IMR-90 (cell line): ENCODE results near the gene GALNT7. TPM values are rescaled to one million over a fixed set of nuclear protein-coding genes. Genes with fewer than 3 reads are reported as not detected.

Experiments used
- ATAC-seq: fragments of 200-7000 bp; cut with Tn5 transposase; 2 replicates; pipeline ENCODE4 v1.9.1; 2020; ENCODE audit warnings: low read depth, mild to moderate bottlenecking, moderate library complexity
- BruUV-seq: library from RNA; stranded (reverse); fragments of 400-500 nt; replicated peaks from 2 replicates; lab custom pipeline; 2021; lab: Mats Ljungman, UMichigan
- CTCF ChIA-PET: fragments of 300-600 bp; formaldehyde crosslinking; extraction: SDS; loops from one replicate; lab custom pipeline; 2021; ENCODE audit warnings: antibody characterized with exemption; lab: Yijun Ruan, JAX
- POLR2A ChIA-PET: fragments of 300-600 bp; sonication (Branson Sonifier 250); formaldehyde crosslinking; loops from one replicate; lab custom pipeline; 2022; ENCODE audit warnings: antibody characterized with exemption; ENCODE audit not compliant: unreplicated experiment; lab: Charles Lee
- DNase-seq: peaks from one replicate; pipeline ENCODE4 v3.0.0; 2013
- H2AFZ ChIP-seq: replicated peaks from 2 replicates; pipeline ENCODE3; 2013; ENCODE audit warnings: low read length, mild to moderate bottlenecking; ENCODE audit not compliant: poor library complexity
- H2AK5ac ChIP-seq: 2 replicates; pipeline ENCODE4 v1.6.1; 2013; ENCODE audit warnings: low read depth, low read length, inconsistent platforms
- H2AK9ac ChIP-seq: replicated peaks from 2 replicates; pipeline ENCODE3; 2013; ENCODE audit warnings: mild to moderate bottlenecking, low read depth, low read length, moderate library complexity; ENCODE audit not compliant: poor library complexity
- H2BK120ac ChIP-seq: 2 replicates; pipeline ENCODE4 v1.6.1; 2013; ENCODE audit warnings: low read depth, low read length, inconsistent platforms
- H2BK15ac ChIP-seq: 3 replicates; pipeline ENCODE4 v1.6.1; 2013; ENCODE audit warnings: low read depth, low read length, inconsistent platforms
- H2BK20ac ChIP-seq: 2 replicates; pipeline ENCODE4 v1.6.1; 2013; ENCODE audit warnings: low read depth, mild to moderate bottlenecking, inconsistent platforms, low read length, moderate library complexity
- H2BK5ac ChIP-seq: 2 replicates; pipeline ENCODE4 v1.6.1; 2013; ENCODE audit warnings: mild to moderate bottlenecking, low read depth, low read length, inconsistent platforms; ENCODE audit not compliant: poor library complexity, severe bottlenecking
- H3K14ac ChIP-seq: replicated peaks from 2 replicates; pipeline ENCODE4 v1.6.1; 2013; ENCODE audit warnings: low read depth, low read length, inconsistent platforms
- H3K18ac ChIP-seq: 2 replicates; pipeline ENCODE4 v1.6.1; 2013; ENCODE audit warnings: low read depth, low read length, control low read depth
- H3K23ac ChIP-seq: 2 replicates; pipeline ENCODE4 v1.6.1; 2013; ENCODE audit warnings: low read depth, low read length, inconsistent platforms
- H3K27ac ChIP-seq: 2 replicates; pipeline ENCODE4 v1.5.1; 2013; ENCODE audit warnings: mild to moderate bottlenecking, control low read depth, low read length; ENCODE audit not compliant: insufficient read depth
- H3K27me3 ChIP-seq: 2 replicates; pipeline ENCODE4 v1.6.1; 2013; ENCODE audit warnings: low read length; ENCODE audit not compliant: control insufficient read depth, insufficient read depth
- H3K36me3 ChIP-seq: 2 replicates; pipeline ENCODE4 v1.6.1; 2013; ENCODE audit warnings: low read length, mixed read lengths; ENCODE audit not compliant: control insufficient read depth, insufficient read depth
- H3K4ac ChIP-seq: 2 replicates; pipeline ENCODE4 v1.6.1; 2013; ENCODE audit warnings: low read depth, low read length, inconsistent platforms
- H3K4me1 ChIP-seq: 2 replicates; pipeline ENCODE4 v1.6.1; 2013; ENCODE audit warnings: low read length, mixed read lengths; ENCODE audit not compliant: control insufficient read depth, insufficient read depth
- H3K4me2 ChIP-seq: 2 replicates; pipeline ENCODE4 v1.6.1; 2013; ENCODE audit warnings: low read depth, mild to moderate bottlenecking, control low read depth, low read length, moderate library complexity
- H3K4me3 ChIP-seq: 2 replicates; pipeline ENCODE4 v1.5.1; 2013; ENCODE audit warnings: low read depth, mild to moderate bottlenecking, control low read depth, low read length, moderate library complexity; ENCODE audit not compliant: insufficient read depth
- H3K56ac ChIP-seq: 2 replicates; pipeline ENCODE4 v1.6.1; 2013; ENCODE audit warnings: low read length, inconsistent platforms; ENCODE audit not compliant: insufficient read depth; ENCODE audit errors: extremely low read depth
- H3K79me1 ChIP-seq, 2 experiments: 2 replicates each; pipeline ENCODE4 v1.6.1; 2013; ENCODE audit warnings: low read length in 2 of 2, inconsistent platforms in 1 of 2, low read depth in 1 of 2
- H3K9ac ChIP-seq: 2 replicates; pipeline ENCODE4 v1.6.1; 2013; ENCODE audit warnings: low read depth, low read length, control low read depth
- H3K9me1 ChIP-seq: 2 replicates; pipeline ENCODE4 v1.6.1; 2013; ENCODE audit warnings: low read length, inconsistent platforms; ENCODE audit not compliant: insufficient read depth
- H3K9me3 ChIP-seq: 2 replicates; pipeline ENCODE4 v1.6.1; 2013; ENCODE audit warnings: low read length; ENCODE audit not compliant: control insufficient read depth, insufficient read depth
- H4K20me1 ChIP-seq: 2 replicates; pipeline ENCODE4 v1.6.1; 2013; ENCODE audit warnings: low read length, inconsistent platforms; ENCODE audit not compliant: insufficient read depth
- H4K5ac ChIP-seq: 2 replicates; pipeline ENCODE4 v1.6.1; 2013; ENCODE audit warnings: mild to moderate bottlenecking, low read depth, low read length, control low read depth
- H4K8ac ChIP-seq, 2 experiments: 2 replicates each; pipeline ENCODE4 v1.6.1; 2013; ENCODE audit warnings: low read depth in 2 of 2, low read length in 2 of 2, control low read depth in 1 of 2, inconsistent platforms in 1 of 2
- H4K91ac ChIP-seq: 2 replicates; pipeline ENCODE4 v1.6.1; 2013; ENCODE audit warnings: low read depth, low read length, inconsistent platforms; ENCODE audit not compliant: insufficient read depth
- BHLHE40 ChIP-seq: fragments of 150-350 bp; IDR thresholded peaks from 2 replicates; pipeline ENCODE4 v1.6.1; 2016; ENCODE audit warnings: mild to moderate bottlenecking, low read depth, low read length
- CEBPB ChIP-seq: IDR thresholded peaks from 2 replicates; pipeline ENCODE4 v1.6.1; 2012; ENCODE audit warnings: low read depth, low read length, improper control_type of control experiment
- CHD1 ChIP-seq: IDR thresholded peaks from 2 replicates; pipeline ENCODE4 v1.6.1; 2012; ENCODE audit warnings: low read depth, low read length, improper control_type of control experiment
- CTCF ChIP-seq: conservative IDR thresholded peaks from 2 replicates; pipeline ENCODE4 v1.5.1; 2012; ENCODE audit warnings: mild to moderate bottlenecking, low read depth, low read length, improper control_type of control experiment
- FOS ChIP-seq: fragments of 150-350 bp; IDR thresholded peaks from 2 replicates; pipeline ENCODE4 v1.6.1; 2016; ENCODE audit warnings: low read depth, low read length
- MAFK ChIP-seq: IDR thresholded peaks from 2 replicates; pipeline ENCODE4 v1.6.1; 2012; ENCODE audit warnings: low read depth, low read length, improper control_type of control experiment
- MAZ ChIP-seq: IDR thresholded peaks from 2 replicates; pipeline ENCODE4 v1.6.1; 2012; ENCODE audit warnings: low read depth, mild to moderate bottlenecking, low read length, improper control_type of control experiment, moderate library complexity, borderline replicate concordance
- MXI1 ChIP-seq: IDR thresholded peaks from 2 replicates; pipeline ENCODE4 v1.6.1; 2012; ENCODE audit warnings: low read depth, mild to moderate bottlenecking, low read length, moderate library complexity, borderline replicate concordance
- NFE2L2 ChIP-seq: fragments of 150-350 bp; IDR thresholded peaks from 2 replicates; pipeline ENCODE4 v1.6.1; 2016; ENCODE audit warnings: low read depth, mild to moderate bottlenecking, low read length
- POLR2A ChIP-seq: IDR thresholded peaks from 2 replicates; pipeline ENCODE4 v1.6.1; 2012; ENCODE audit warnings: mild to moderate bottlenecking, low read depth, low read length
- RAD21 ChIP-seq: IDR thresholded peaks from 2 replicates; pipeline ENCODE4 v1.6.1; 2012; ENCODE audit warnings: low read length, improper control_type of control experiment
- RCOR1 ChIP-seq: IDR thresholded peaks from 2 replicates; pipeline ENCODE4 v1.6.1; 2012; ENCODE audit warnings: mild to moderate bottlenecking, low read length, improper control_type of control experiment; ENCODE audit not compliant: insufficient replicate concordance
- RFX5 ChIP-seq: IDR thresholded peaks from 2 replicates; pipeline ENCODE4 v1.8.0; 2012; ENCODE audit warnings: low read depth, mild to moderate bottlenecking, low read length, moderate library complexity
- SMC3 ChIP-seq: fragments of 150-350 bp; IDR thresholded peaks from 2 replicates; pipeline ENCODE4 v1.6.1; 2016; ENCODE audit warnings: low read depth, mild to moderate bottlenecking, antibody characterized with exemption, low read length, moderate library complexity
- USF2 ChIP-seq: fragments of 150-350 bp; IDR thresholded peaks from 2 replicates; pipeline ENCODE4 v1.6.1; 2017; ENCODE audit warnings: mild to moderate bottlenecking, antibody characterized with exemption, low read length, low read depth
- WGBS, 2 experiments: methylation state at CpG; one replicate each; pipeline versions ENCODE4 v1.1.5 to v1.1.7; 2013; ENCODE audit warnings: missing lambda C conversion rate in 2 of 2; ENCODE audit not compliant: insufficient read length in 1 of 2; ENCODE audit errors: extremely low coverage in 2 of 2; 5-methylcytosine and 5-hydroxymethylcytosine counted together
- dilution Hi-C: fragments of 300-500 bp; cut with HindIII; formaldehyde crosslinking; loops from one replicate; pipeline ENCODE4 v1.14.3; 2018; ENCODE audit warnings: low sequenced_read_pairs; ENCODE audit not compliant: unreplicated experiment
- in situ Hi-C: fragments of 300-500 bp; cut with MboI; formaldehyde crosslinking; loops from 3 replicates; pipeline ENCODE4 v1.14.3; 2019; ENCODE audit warnings: low sequenced_read_pairs, inconsistent platforms, mixed read lengths
- intact Hi-C: fragments of 100-400 bp; cut with micrococcal nuclease; formaldehyde crosslinking; loops from 2 replicates; pipeline ENCODE4 v1.10.0; 2022
- polyA plus RNA-seq, 3 experiments: library from polyadenylated mRNA; depleted of rRNA; stranded (reverse); fragments of >200 nt; gene quantifications; 2 replicates each; pipeline ENCODE4 v1.2.3, GENCODE V29; 2012; ENCODE audit warnings: low replicate concordance in 1 of 3
- total RNA-seq: library from RNA; depleted of rRNA; stranded (reverse); fragments of >200 nt; gene quantifications from 2 replicates; pipeline ENCODE4 v1.2.3, GENCODE V29; 2012
- TF ChIP-seq, protein P1 (sequence below): fragments of 150-350 bp; IDR thresholded peaks from 2 replicates; pipeline ENCODE4 v1.6.1; 2016; ENCODE audit warnings: low read depth, mild to moderate bottlenecking, low read length, moderate library complexity, borderline replicate concordance

The GALNT7 gene
- total and polyA plus RNA-seq, 2 of the 4 experiments (the other 2 are of a cell fraction), result 19.1 to 31.2 TPM

DNA sequence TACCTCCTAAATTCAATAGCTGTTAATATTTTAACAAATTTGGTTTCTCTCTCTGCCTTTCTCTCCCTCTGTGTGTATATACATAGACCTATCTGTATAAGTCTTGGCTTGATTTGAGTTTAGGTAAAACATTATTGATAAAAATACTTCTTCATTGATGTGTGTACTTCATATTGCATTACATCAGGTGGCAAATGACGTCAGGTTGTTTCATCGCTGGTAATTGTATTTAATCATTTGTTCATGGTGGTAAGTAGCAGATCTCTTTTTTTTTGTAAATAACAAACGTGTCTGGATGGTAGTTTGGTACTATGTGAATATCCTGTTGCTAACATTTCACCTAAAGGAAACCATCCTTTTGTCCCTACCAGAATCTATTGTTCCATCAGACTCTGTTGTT, 55.1 kb downstream of the GALNT7 start:
- Histone ChIP-seq H3K4me2 (no peak overlapping the region), H3K18ac (no peak overlapping the region), H3K4me1 (no peaks in the 10 kb centered on the region), H3K4me3 (no peak overlapping the region), H2AK9ac (no peak overlapping the region), H2BK120ac (no peak overlapping the region), H3K23ac (no peak overlapping the region), H2BK5ac (no peak overlapping the region), H2AK5ac (no peak overlapping the region), H3K4ac (no peak overlapping the region), H2BK20ac (no peak overlapping the region), H2AFZ (no peak overlapping the region), H2BK15ac (no peak overlapping the region), H4K8ac (no peak overlapping the region), H3K9me3 (no peaks in the 10 kb centered on the region), H3K36me3 (no peaks in the 10 kb centered on the region), H3K79me1 (peaks cover 0 to 9% of the 10 kb centered on the region in 2 experiments; a peak in 3 of 4 replicates), H3K14ac (no peak overlapping the region), H4K5ac (no peak overlapping the region), H3K9me1 (no peaks in the 10 kb centered on the region; the same call in 1 of the 2 replicates), H3K9ac (no peak overlapping the region), H3K27ac (no peak overlapping the region), H4K91ac (no peak overlapping the region), H3K56ac (no peak overlapping the region), H3K27me3 (no peaks in the 10 kb centered on the region), H4K20me1 (no peaks in the 10 kb centered on the region)
- in situ Hi-C loops, result no loop called here
- BruUV-seq, result no TSS peak
- ChIA-PET POLR2A (interaction anchor here (0.6 kb wide), 1 partner anchor 194 kb away, joined by 21 read pairs; no protein-coding TSS in a partner anchor), CTCF (no interaction called here)
- no peak for ATAC-seq
- dilution Hi-C loops, result no loop called here
- intact Hi-C loops, result no loop called here
- no CpG with 5 or more reads among the region's 3 CpGs for WGBS, 2 experiments
- no peak for DNase-seq
- TF ChIP-seq RCOR1, result no peak
- TF ChIP-seq NFE2L2, result no peak
- TF ChIP-seq FOS, result no peak
- TF ChIP-seq, protein P1, sequence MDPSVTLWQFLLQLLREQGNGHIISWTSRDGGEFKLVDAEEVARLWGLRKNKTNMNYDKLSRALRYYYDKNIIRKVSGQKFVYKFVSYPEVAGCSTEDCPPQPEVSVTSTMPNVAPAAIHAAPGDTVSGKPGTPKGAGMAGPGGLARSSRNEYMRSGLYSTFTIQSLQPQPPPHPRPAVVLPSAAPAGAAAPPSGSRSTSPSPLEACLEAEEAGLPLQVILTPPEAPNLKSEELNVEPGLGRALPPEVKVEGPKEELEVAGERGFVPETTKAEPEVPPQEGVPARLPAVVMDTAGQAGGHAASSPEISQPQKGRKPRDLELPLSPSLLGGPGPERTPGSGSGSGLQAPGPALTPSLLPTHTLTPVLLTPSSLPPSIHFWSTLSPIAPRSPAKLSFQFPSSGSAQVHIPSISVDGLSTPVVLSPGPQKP, result no peak
- no peak for TF ChIP-seq CEBPB
- no peak for TF ChIP-seq MAZ
- no peak for TF ChIP-seq CTCF
- no peak for TF ChIP-seq POLR2A
- no peak for TF ChIP-seq BHLHE40
- TF ChIP-seq SMC3, result no peak
- TF ChIP-seq RAD21, result no peak
- no peak for TF ChIP-seq CHD1
- no peak for TF ChIP-seq USF2
- no peak for TF ChIP-seq MXI1
- no peak for TF ChIP-seq RFX5
- no peak for TF ChIP-seq MAFK
